ENCODE data around the gene TBC1D21.

DNA sequence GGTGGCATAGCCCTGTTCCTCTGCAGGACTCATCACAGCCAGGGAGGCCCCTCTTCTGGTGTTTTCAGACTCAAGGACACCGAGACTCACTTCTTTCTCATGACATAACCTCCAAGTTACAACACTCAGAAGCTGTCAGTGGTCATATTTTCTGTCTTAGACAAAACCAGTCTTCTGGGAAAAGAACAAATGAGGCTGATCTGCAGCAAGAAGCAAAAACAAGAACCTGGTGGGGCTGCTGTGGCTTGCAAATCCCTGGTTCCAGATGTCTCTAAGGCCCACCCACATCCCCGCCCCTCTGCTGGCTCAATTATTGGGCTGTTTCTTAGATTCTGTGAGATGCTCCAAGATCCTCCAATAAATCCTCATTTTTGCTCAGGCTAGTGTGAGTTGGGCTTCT lies 36.3 kb downstream of the TBC1D21 start:
- no peak for TF ChIP-seq POLR2A (IDR thresholded peaks at IDR 0.05)
- TF ChIP-seq, protein P1, sequence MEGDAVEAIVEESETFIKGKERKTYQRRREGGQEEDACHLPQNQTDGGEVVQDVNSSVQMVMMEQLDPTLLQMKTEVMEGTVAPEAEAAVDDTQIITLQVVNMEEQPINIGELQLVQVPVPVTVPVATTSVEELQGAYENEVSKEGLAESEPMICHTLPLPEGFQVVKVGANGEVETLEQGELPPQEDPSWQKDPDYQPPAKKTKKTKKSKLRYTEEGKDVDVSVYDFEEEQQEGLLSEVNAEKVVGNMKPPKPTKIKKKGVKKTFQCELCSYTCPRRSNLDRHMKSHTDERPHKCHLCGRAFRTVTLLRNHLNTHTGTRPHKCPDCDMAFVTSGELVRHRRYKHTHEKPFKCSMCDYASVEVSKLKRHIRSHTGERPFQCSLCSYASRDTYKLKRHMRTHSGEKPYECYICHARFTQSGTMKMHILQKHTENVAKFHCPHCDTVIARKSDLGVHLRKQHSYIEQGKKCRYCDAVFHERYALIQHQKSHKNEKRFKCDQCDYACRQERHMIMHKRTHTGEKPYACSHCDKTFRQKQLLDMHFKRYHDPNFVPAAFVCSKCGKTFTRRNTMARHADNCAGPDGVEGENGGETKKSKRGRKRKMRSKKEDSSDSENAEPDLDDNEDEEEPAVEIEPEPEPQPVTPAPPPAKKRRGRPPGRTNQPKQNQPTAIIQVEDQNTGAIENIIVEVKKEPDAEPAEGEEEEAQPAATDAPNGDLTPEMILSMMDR (IDR thresholded peaks at IDR 0.05 in 4 of 5, conservative IDR thresholded peaks at IDR 0.05 in 1 of 5), result no peak

All from gastrocnemius medialis (tissue), 4 donors.